SW480 (cell line): ENCODE results near the gene MIAT.

ENCODE experiments used
- DNase-seq: peaks from one replicate; pipeline ENCODE4 v3.0.0-alpha.2; 2016; ENCODE audit warnings: low spot score

MIAT gene

GRCh38 chr22:26669060-26669481 lies 11.7 kb downstream of the MIAT start:
- peak; percentile 39 for DNase-seq

- no peak for DNase-seq
Measured at GRCh38 chr22:26670459-26670858, 13.1 kb downstream of the MIAT start.

GRCh38 chr22:26671317-26672059 lies 14.1 kb downstream of the MIAT start:
- no peak for DNase-seq

GRCh38 chr22:26672060-26672471 lies 14.7 kb downstream of the MIAT start:
- no peak for DNase-seq

GRCh38 chr22:26672590-26673468 lies 15.4 kb downstream of the MIAT start:
- peak; percentile 92 for DNase-seq

- no peak for DNase-seq
Measured at GRCh38 chr22:26673486-26673885, 16.1 kb downstream of the MIAT start.

GRCh38 chr22:26674211-26675190 lies 17.1 kb downstream of the MIAT start:
- DNase-seq, result no peak

- DNase-seq, result no peak
Measured at GRCh38 chr22:26675687-26676268, 18.4 kb downstream of the MIAT start.

- DNase-seq, result no peak
Measured at GRCh38 chr22:26677217-26677616, 19.8 kb downstream of the MIAT start.

GRCh38 chr22:26679003-26679629 lies 21.7 kb downstream of the MIAT start:
- peak; percentile 54 for DNase-seq

- no peak for DNase-seq
Measured at GRCh38 chr22:26680485-26680884, 23.1 kb downstream of the MIAT start.

- no peak for DNase-seq
Measured at GRCh38 chr22:26681395-26681821, 24.0 kb downstream of the MIAT start.

GRCh38 chr22:26684168-26684567 lies 26.8 kb downstream of the MIAT start:
- DNase-seq, result no peak

GRCh38 chr22:26685601-26686000 lies 28.2 kb downstream of the MIAT start:
- DNase-seq, result no peak

GRCh38 chr22:26687439-26687838 lies 30.1 kb downstream of the MIAT start:
- no peak for DNase-seq

- no peak for DNase-seq
Measured at GRCh38 chr22:26689513-26690301, 32.3 kb downstream of the MIAT start.

- no peak for DNase-seq
Measured at GRCh38 chr22:26690654-26691376, 33.4 kb downstream of the MIAT start.

- DNase-seq, result no peak
Measured at GRCh38 chr22:26691377-26691716, 34.0 kb downstream of the MIAT start.

GRCh38 chr22:26692215-26692614 lies 34.8 kb downstream of the MIAT start:
- no peak for DNase-seq

- DNase-seq, result no peak
Measured at GRCh38 chr22:26697151-26697550, 39.8 kb downstream of the MIAT start.
